CD8-positive, alpha-beta memory T cell (primary cell): ENCODE measurements around the gene EDC4. TPM values are rescaled to one million over a fixed set of nuclear protein-coding genes. Genes with fewer than 3 reads are reported as not detected.
"Not testable (repeated sequence)": the region's sequence is repeated elsewhere in the genome, so short reads cannot be mapped to it uniquely, and the experiment has no call there.

Experiments
- CTCF ChIA-PET: fragments of 350-600 bp; sonication (Branson Sonifier 250); formaldehyde crosslinking; loops from one replicate; lab custom pipeline; 2021; ENCODE audit warnings: antibody characterized with exemption; lab: Charles Lee
- POLR2A ChIA-PET: fragments of 350-600 bp; sonication (Branson Sonifier 250); formaldehyde crosslinking; loops from one replicate; lab custom pipeline; 2021; ENCODE audit warnings: antibody characterized with exemption; lab: Charles Lee
- DNase-seq, 5 donors: peaks; one replicate each; pipeline versions ENCODE4 v3.0.0 to v3.0.0-alpha.2; 2020 to 2022; ENCODE audit warnings: mixed read lengths in 1 of 5
- H3K27ac ChIP-seq: one replicate; pipeline ENCODE4 v1.7.0; 2013; ENCODE audit warnings: low read depth, mild to moderate bottlenecking, low read length, moderate library complexity
- H3K27me3 ChIP-seq: 2 replicates; pipeline ENCODE4 v1.7.0; 2013; ENCODE audit warnings: low read length, mild to moderate bottlenecking; ENCODE audit not compliant: insufficient read depth, poor library complexity, severe bottlenecking
- H3K36me3 ChIP-seq: 2 replicates; pipeline ENCODE4 v1.7.0; 2013; ENCODE audit warnings: mild to moderate bottlenecking, low read length, moderate library complexity; ENCODE audit not compliant: insufficient read depth
- H3K4me1 ChIP-seq: 2 replicates; pipeline ENCODE4 v1.7.0; 2013; ENCODE audit warnings: mild to moderate bottlenecking, low read length, moderate library complexity; ENCODE audit not compliant: insufficient read depth
- H3K4me3 ChIP-seq: 2 replicates; pipeline ENCODE4 v1.7.0; 2013; ENCODE audit warnings: mild to moderate bottlenecking, low read length
- H3K9me3 ChIP-seq: 2 replicates; pipeline ENCODE4 v1.7.0; 2013; ENCODE audit warnings: mild to moderate bottlenecking, low read length
- H3K27ac Mint-ChIP-seq, 8 donors: one replicate each; pipeline ENCODE4 v1.8.0; 2020 to 2021; ENCODE audit warnings: mixed read lengths in 8 of 8, mild to moderate bottlenecking in 6 of 8, inconsistent platforms in 3 of 8, moderate library complexity in 3 of 8
- H3K27me3 Mint-ChIP-seq, 2 donors: one replicate each; pipeline ENCODE4 v1.8.0; 2020 to 2021; ENCODE audit warnings: mixed read lengths in 2 of 2, mild to moderate bottlenecking in 1 of 2, moderate library complexity in 1 of 2
- H3K36me3 Mint-ChIP-seq, 3 donors: one replicate each; pipeline ENCODE4 v1.8.0; 2020 to 2021; ENCODE audit warnings: mixed read lengths in 3 of 3, inconsistent platforms in 1 of 3, mild to moderate bottlenecking in 1 of 3
- H3K4me1 Mint-ChIP-seq, 3 donors: one replicate each; pipeline ENCODE4 v1.8.0; 2020 to 2021; ENCODE audit warnings: mixed read lengths in 3 of 3, inconsistent platforms in 1 of 3, mild to moderate bottlenecking in 1 of 3
- H3K4me3 Mint-ChIP-seq, 7 donors: one replicate each; pipeline ENCODE4 v1.8.0; 2020 to 2021; ENCODE audit warnings: mixed read lengths in 7 of 7, mild to moderate bottlenecking in 6 of 7, moderate library complexity in 4 of 7, inconsistent platforms in 2 of 7
- H3K9me3 Mint-ChIP-seq, 5 donors: one replicate each; pipeline ENCODE4 v1.8.0; 2020 to 2022; ENCODE audit warnings: mixed read lengths in 5 of 5, mild to moderate bottlenecking in 3 of 5, moderate library complexity in 2 of 5, inconsistent platforms in 1 of 5
- polyA plus RNA-seq: library from polyadenylated mRNA; unstranded; fragments of 300-500 nt; fragmentation: Illumina TruSeq; gene quantifications from one replicate; pipeline ENCODE4 v1.2.3, GENCODE V29; 2021
- total RNA-seq, 2 experiments: library from RNA; stranded (reverse); gene quantifications; one replicate each; pipeline ENCODE4 v1.2.3, GENCODE V29; 2021

Gene EDC4
- total and polyA plus RNA-seq, 3 experiments from 2014 or later: 30.1 to 108 (median 105) TPM

DNA sequence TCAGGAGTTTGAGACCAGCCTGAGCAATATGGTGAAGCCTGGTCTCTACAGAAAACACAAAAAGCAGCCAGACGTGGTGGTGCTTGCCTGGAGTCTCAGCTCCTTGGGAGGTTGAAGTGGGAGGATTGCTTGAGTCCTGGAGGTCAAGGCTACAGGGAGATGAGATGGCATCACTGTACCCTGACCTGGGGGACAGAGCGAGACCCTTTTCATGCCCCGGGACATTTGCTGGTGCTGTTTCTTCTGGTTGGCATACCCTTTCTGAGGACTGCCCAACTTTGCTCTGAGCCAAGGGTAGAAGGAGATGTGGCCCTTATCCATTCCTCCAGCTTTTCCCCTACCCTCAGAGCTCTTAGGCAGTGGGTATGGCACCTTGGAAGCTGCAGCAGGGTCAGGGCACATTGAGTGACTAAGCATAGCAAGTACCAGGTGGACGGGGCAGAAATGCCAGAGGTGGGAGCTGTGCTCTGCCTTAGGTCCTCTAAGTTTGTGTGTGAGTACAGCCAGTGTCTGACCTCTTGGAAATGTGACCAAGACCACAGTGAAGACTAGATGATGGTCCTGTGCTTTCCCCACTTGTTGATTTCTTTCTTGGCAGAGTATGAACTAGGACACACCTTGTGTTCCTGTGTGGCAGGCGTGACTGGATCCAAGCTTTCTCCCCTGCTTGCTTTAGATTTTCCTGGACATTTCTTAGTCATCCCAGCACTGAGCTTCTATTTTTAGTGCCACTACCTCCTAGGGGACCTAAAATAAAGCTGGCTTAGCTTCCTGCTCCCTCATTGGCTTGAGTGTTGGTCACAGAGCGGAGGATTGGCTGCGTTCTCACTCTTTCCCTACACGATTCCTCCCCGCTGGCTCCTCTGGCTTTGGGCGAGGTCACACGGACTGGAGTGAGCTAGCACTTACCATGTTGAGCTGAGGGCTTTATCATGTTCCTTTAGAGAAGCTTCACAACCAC is 9.9 kb upstream of the EDC4 start:
- peak overlapping the region in 3 of 8 donors; percentile 12 to 68 (median 60) for H3K27ac Mint-ChIP-seq
- ChIA-PET CTCF (interaction anchor here (0.7 to 3.0 kb wide), 5 partner anchors 21 to 191 kb away, joined by 3 to 16 read pairs (median 4); no protein-coding TSS in a partner anchor), POLR2A (no interaction called here)
- H3K9me3 ChIP-seq: no peaks in the 10 kb centered on the region
- H3K27me3 ChIP-seq: no peaks in the 10 kb centered on the region
- no peaks in the 10 kb centered on the region for H3K9me3 Mint-ChIP-seq
- peaks cover 0 to 39% (median 0%) of the 10 kb centered on the region in 3 donors for H3K36me3 Mint-ChIP-seq
- no peak overlapping the region for H3K27ac ChIP-seq
- no peaks in the 10 kb centered on the region for H3K27me3 Mint-ChIP-seq
- peaks cover 4% of the 10 kb centered on the region for H3K36me3 ChIP-seq
- H3K4me1 Mint-ChIP-seq: peaks cover 11 to 18% (median 16%) of the 10 kb centered on the region in 3 donors
- DNase-seq: no peak
- H3K4me3 Mint-ChIP-seq: no peak overlapping the region
- H3K4me1 ChIP-seq: peaks cover 8% of the 10 kb centered on the region
- H3K4me3 ChIP-seq: no peak overlapping the region

DNA sequence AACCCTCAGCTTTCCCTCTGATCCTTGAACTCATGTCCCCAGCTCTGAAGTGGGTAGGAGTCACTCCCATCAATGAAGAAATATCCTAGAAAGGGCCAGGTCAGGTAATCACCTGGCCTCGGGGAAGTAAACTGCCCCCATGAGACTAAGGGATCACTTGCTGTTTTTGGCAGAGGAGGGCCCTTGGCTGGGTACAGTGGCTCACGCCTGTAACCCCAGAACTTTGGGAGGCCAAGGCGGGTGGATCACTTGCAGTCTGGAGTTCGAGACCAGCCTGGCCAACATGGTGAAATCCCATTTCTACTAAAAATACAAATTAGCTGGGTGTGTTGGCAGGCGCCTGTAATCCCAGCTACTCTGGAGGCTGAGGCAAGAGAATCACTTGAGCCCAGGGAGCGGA is 8.8 kb upstream of the EDC4 start:
- CTCF ChIA-PET: interaction anchor here (1.4 to 3.0 kb wide), 2 partner anchors 30 to 47 kb away, joined by 3 to 16 read pairs; no protein-coding TSS in a partner anchor
- H3K36me3 ChIP-seq, H3K27ac Mint-ChIP-seq, H3K4me1 ChIP-seq, H3K9me3 ChIP-seq, H3K27me3 ChIP-seq, H3K4me1 Mint-ChIP-seq, H3K4me3 Mint-ChIP-seq, H3K4me3 ChIP-seq, H3K27me3 Mint-ChIP-seq, H3K27ac ChIP-seq, H3K9me3 Mint-ChIP-seq, POLR2A ChIA-PET, DNase-seq: not testable (repeated sequence)
- peaks cover 0 to 47% (median 0%) of the 10 kb centered on the region in 3 donors for H3K36me3 Mint-ChIP-seq

DNA sequence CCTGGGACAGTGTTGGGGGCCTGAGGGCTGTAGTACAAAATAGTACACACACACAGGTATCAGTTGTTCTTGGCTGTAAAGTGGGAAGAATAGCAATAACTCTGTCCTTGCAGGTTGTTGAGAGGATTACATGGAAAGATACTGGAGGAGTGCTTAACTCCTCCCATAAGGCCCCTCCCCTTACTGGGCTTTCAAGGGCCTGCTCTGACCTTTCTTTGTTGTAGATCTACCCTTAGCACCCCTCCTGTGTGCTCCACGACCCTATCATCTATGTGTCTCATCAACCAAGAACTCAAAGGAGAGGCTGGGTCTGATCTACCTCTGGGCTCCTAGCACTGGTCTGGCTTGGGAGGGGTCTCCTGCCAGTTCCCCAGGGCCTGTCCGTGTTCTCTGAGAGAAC is 8.3 kb upstream of the EDC4 start:
- H3K4me1 ChIP-seq: no peaks in the 10 kb centered on the region
- Mint-ChIP-seq H3K27me3 (no peaks in the 10 kb centered on the region), H3K9me3 (no peaks in the 10 kb centered on the region), H3K4me1 (peaks cover 5 to 7% (median 6%) of the 10 kb centered on the region in 3 donors), H3K4me3 (no peak overlapping the region), H3K27ac (peak overlapping the region in 5 of 8 donors; percentile 13 to 61 (median 23)), H3K36me3 (peaks cover 0 to 49% (median 0%) of the 10 kb centered on the region in 3 donors)
- no peak overlapping the region for H3K4me3 ChIP-seq
- H3K27me3 ChIP-seq: no peaks in the 10 kb centered on the region
- peaks cover 6% of the 10 kb centered on the region for H3K36me3 ChIP-seq
- POLR2A ChIA-PET: no interaction called here
- no peak for DNase-seq
- H3K9me3 ChIP-seq: no peaks in the 10 kb centered on the region
- CTCF ChIA-PET: interaction anchor here (1.2 to 1.8 kb wide), 4 partner anchors 23 to 344 kb away, joined by 3 to 5 read pairs (median 4); no protein-coding TSS in a partner anchor
- no peak overlapping the region for H3K27ac ChIP-seq

DNA sequence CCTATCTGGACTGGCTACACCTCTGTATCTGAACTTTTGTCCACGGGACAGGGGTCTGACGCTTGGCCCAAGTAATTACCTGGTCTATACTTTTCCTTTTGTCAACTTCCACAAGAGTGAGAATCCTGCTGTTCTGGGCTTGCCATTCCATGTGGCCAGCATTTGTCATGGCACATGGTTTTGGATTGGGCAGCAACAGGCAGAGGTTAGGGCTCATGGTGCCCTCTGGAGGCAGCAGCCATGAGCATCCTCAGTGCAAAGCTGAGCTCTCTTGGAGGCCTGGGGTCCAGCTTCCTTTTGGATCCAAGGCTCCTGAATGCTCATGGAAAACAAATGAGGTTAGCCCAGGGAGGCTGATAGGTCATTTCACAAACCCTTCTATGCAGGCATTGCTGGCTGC is 7.5 kb upstream of the EDC4 start:
- Mint-ChIP-seq H3K27me3 (no peaks in the 10 kb centered on the region), H3K4me1 (peaks cover 5 to 7% (median 6%) of the 10 kb centered on the region in 3 donors), H3K9me3 (no peaks in the 10 kb centered on the region), H3K36me3 (peaks cover 0 to 56% (median 2%) of the 10 kb centered on the region in 3 donors), H3K4me3 (no peak overlapping the region), H3K27ac (peak overlapping the region in 1 of 8 donors; percentile 38)
- ChIA-PET POLR2A (no interaction called here), CTCF (interaction anchor here (0.8 to 1.8 kb wide), 5 partner anchors 24 to 344 kb away, joined by 3 to 5 read pairs (median 4); no protein-coding TSS in a partner anchor)
- Histone ChIP-seq H3K9me3 (no peaks in the 10 kb centered on the region), H3K27ac (no peak overlapping the region), H3K27me3 (no peaks in the 10 kb centered on the region), H3K4me1 (no peaks in the 10 kb centered on the region), H3K36me3 (peaks cover 6% of the 10 kb centered on the region), H3K4me3 (no peak overlapping the region)
- no peak for DNase-seq

DNA sequence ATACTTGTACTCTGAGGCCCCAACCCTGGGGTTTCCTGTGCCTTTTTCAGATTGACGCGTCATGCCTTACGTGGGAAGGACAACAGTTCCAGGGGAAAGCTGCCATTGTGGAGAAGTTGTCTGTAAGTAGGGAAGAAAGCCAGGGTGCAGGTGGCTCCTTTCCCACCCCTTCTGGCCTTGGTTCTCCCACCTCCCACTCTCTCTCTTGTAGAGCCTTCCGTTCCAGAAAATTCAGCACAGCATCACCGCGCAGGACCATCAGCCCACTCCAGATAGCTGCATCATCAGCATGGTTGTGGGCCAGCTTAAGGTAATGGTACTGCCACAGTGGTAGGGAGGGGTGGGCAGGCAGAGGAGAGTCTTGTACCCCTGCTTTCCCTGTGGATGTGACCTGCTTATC is 4.6 kb upstream of the EDC4 start:
- ChIA-PET CTCF (interaction anchor here (0.8 to 2.4 kb wide), 2 partner anchors 15 to 53 kb away, joined by 3 to 5 read pairs; no protein-coding TSS in a partner anchor), POLR2A (no interaction called here)
- H3K36me3 Mint-ChIP-seq: peaks cover 0 to 53% (median 7%) of the 10 kb centered on the region in 3 donors
- H3K9me3 Mint-ChIP-seq: no peaks in the 10 kb centered on the region
- no peaks in the 10 kb centered on the region for H3K27me3 ChIP-seq
- no peaks in the 10 kb centered on the region for H3K27me3 Mint-ChIP-seq
- no peak overlapping the region for H3K4me3 ChIP-seq
- no peak for DNase-seq
- peak overlapping the region in 1 of 8 donors; percentile 23 for H3K27ac Mint-ChIP-seq
- H3K4me1 Mint-ChIP-seq: peaks cover 9 to 10% (median 9%) of the 10 kb centered on the region in 3 donors
- H3K9me3 ChIP-seq: no peaks in the 10 kb centered on the region
- H3K4me3 Mint-ChIP-seq: no peak overlapping the region
- no peak overlapping the region for H3K27ac ChIP-seq
- peaks cover 6% of the 10 kb centered on the region for H3K36me3 ChIP-seq
- peaks cover 7% of the 10 kb centered on the region for H3K4me1 ChIP-seq

DNA sequence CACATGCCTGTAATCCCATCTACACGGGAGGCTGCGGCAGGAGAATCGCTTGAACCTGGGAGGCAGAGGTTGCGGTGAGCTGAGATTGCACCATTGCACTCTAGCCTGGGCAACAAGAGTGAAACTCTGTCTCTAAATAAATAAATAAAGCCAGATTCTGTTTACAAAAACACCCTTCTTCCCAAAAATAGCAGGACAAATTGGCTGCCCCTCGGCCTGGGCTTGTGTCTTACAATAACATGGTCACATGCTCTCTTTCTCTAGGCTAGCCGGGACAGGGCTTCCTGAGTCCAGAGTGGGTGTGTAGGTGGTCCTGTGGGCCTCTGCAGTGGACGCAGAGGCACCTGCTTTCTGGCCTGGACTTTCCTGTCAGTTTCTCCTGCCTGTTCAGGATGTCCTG is 3.2 kb upstream of the EDC4 start:
- Mint-ChIP-seq H3K4me1 (peaks cover 19 to 24% (median 23%) of the 10 kb centered on the region in 3 donors), H3K27me3 (no peaks in the 10 kb centered on the region), H3K27ac (peak overlapping the region in 1 of 8 donors; percentile 74), H3K4me3 (no peak overlapping the region), H3K36me3 (peaks cover 0 to 59% (median 7%) of the 10 kb centered on the region in 3 donors), H3K9me3 (no peaks in the 10 kb centered on the region)
- Histone ChIP-seq H3K27ac (no peak overlapping the region), H3K27me3 (no peaks in the 10 kb centered on the region), H3K36me3 (peaks cover 6% of the 10 kb centered on the region), H3K4me1 (peaks cover 19% of the 10 kb centered on the region), H3K4me3 (no peak overlapping the region), H3K9me3 (no peaks in the 10 kb centered on the region)
- POLR2A ChIA-PET: interaction anchor here (0.6 kb wide), 1 partner anchor 16 kb away, joined by 3 read pairs; no protein-coding TSS in a partner anchor
- CTCF ChIA-PET: interaction anchor here (1.7 kb wide), 1 partner anchor 14 kb away, joined by 5 read pairs; no protein-coding TSS in a partner anchor
- DNase-seq: no peak

DNA sequence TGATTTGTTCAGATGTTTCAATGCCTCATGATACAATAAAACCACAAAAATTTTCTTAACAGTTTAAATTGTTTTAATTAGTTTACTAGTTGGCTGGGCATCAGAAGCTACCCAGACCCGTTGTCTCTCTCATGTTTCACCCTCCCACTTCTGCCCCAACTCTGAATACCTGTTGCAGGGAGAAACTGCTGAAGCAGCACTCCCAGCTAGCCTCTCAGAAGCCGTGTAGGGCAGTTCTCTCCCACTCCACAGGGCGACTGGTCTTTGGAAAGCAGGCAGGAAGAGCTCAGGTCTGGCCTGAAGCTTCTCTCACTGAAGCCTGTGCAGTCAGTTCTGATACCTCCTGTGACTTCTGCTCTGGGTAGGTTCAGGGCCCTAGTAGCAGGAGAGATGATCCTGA is 1.6 kb upstream of the EDC4 start:
- H3K4me3 Mint-ChIP-seq: peak overlapping the region in 4 of 7 donors; percentile 86 to 96 (median 92)
- POLR2A ChIA-PET: interaction anchor here (0.8 kb wide), 1 partner anchor 22 kb away, joined by 4 read pairs; the partner anchor contains the start of gene PSKH1
- peaks cover 0 to 59% (median 7%) of the 10 kb centered on the region in 3 donors for H3K36me3 Mint-ChIP-seq
- Histone ChIP-seq H3K4me1 (peaks cover 35% of the 10 kb centered on the region), H3K27ac (no peak overlapping the region), H3K27me3 (no peaks in the 10 kb centered on the region), H3K36me3 (peaks cover 7% of the 10 kb centered on the region), H3K9me3 (no peaks in the 10 kb centered on the region), H3K4me3 (no peak overlapping the region)
- no peaks in the 10 kb centered on the region for H3K27me3 Mint-ChIP-seq
- H3K27ac Mint-ChIP-seq: peak overlapping the region in 4 of 8 donors; percentile 24 to 88 (median 48)
- DNase-seq: no peak
- peaks cover 33 to 40% (median 39%) of the 10 kb centered on the region in 3 donors for H3K4me1 Mint-ChIP-seq
- no peaks in the 10 kb centered on the region for H3K9me3 Mint-ChIP-seq
- CTCF ChIA-PET: interaction anchor here (1.1 to 1.7 kb wide), 4 partner anchors 12 to 205 kb away, joined by 3 to 6 read pairs (median 5); partner anchors contain the start of genes C16orf86 and ENKD1
